Measurements from ENCODE around the gene IBTK. TPM values are rescaled to one million over a fixed set of nuclear protein-coding genes. Genes with fewer than 3 reads are reported as not detected.

Gene IBTK
- total RNA-seq, 4 donors from 2014 or later = 29.1 to 50.7 (median 34.2) TPM

DNA sequence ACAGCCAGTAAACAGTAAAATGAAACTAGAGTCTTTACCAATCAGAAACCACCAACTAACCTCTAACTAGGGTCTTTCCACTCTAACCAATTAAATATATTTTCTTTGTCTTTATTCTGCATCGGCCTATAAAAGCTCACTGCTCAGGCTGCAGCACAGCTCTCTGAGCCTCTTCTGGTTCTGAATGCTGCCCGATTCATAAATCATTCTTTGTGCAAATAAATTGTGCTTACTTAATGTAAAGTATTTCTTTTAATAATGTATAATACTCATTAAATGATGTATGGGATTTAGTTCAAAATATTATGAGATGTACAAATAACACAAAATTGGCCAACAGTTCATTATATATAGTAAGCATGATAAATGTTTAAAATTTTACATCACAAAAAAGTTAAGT is 7.9 kb downstream of the IBTK start:
- TF ChIP-seq, protein P1, sequence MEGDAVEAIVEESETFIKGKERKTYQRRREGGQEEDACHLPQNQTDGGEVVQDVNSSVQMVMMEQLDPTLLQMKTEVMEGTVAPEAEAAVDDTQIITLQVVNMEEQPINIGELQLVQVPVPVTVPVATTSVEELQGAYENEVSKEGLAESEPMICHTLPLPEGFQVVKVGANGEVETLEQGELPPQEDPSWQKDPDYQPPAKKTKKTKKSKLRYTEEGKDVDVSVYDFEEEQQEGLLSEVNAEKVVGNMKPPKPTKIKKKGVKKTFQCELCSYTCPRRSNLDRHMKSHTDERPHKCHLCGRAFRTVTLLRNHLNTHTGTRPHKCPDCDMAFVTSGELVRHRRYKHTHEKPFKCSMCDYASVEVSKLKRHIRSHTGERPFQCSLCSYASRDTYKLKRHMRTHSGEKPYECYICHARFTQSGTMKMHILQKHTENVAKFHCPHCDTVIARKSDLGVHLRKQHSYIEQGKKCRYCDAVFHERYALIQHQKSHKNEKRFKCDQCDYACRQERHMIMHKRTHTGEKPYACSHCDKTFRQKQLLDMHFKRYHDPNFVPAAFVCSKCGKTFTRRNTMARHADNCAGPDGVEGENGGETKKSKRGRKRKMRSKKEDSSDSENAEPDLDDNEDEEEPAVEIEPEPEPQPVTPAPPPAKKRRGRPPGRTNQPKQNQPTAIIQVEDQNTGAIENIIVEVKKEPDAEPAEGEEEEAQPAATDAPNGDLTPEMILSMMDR (IDR thresholded peaks at IDR 0.05; ENCODE audit: low read depth) = no peak

DNA sequence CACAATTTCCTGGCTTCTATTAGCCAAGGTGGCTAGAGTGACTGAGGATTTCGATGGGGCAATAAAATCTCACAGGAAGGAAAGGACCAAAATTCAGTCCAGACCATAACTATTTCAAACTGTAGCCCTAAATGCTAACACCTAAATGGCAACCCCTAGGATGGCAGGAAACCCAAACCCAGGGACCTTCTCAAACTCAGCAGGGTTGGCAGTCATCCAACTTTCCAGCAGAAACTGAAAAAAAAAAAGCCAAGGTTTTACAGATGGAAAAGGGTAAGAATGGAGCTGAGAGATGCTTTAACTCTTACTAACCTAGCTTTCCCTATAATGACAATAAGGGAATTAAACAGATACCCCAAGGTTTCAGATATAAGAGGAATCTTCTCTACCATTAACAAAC is 10.5 kb downstream of the IBTK start:
- TF ChIP-seq, protein P1 (IDR thresholded peaks at IDR 0.05; ENCODE audit: low read depth) = no peak

DNA sequence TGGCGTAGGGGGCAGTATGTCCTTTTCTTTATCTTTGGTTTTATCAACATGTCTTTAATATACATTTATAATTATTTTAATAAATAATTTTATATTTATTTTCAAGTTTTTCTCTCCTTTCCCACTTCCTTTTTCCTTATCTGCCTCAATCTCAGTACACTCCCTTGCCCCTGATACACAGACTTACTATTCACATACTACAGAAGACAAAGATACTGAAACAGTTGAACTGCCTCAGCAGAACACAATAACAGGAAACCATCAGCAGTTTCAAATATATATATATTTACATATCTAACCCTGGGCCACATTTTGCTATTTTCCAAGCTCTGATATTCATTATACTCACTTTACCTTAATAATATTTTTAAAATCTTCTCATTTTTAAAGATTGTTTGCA is 19.8 kb downstream of the IBTK start:
- TF ChIP-seq, protein P1 (IDR thresholded peaks at IDR 0.05; ENCODE audit: low read depth) = no peak

DNA sequence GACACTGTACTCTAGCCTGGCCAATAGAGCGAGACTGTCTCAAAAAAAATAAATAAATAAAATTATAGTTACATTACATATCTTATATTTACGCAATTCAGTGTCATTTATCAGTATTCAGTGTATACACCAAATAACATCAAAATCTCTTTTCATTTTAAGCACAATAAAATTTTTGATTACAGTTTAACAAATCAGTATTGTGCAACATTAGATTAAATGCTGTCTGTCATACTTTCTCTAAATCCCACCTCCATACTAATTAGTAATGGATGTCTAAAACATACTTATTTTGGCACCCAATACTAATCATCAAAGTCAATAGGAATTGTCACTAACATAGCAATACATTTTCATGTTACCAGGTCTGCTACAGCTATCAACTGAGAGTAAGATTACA is 27.4 kb downstream of the IBTK start:
- TF ChIP-seq, protein P1 (IDR thresholded peaks at IDR 0.05; ENCODE audit: low read depth) = no peak

DNA sequence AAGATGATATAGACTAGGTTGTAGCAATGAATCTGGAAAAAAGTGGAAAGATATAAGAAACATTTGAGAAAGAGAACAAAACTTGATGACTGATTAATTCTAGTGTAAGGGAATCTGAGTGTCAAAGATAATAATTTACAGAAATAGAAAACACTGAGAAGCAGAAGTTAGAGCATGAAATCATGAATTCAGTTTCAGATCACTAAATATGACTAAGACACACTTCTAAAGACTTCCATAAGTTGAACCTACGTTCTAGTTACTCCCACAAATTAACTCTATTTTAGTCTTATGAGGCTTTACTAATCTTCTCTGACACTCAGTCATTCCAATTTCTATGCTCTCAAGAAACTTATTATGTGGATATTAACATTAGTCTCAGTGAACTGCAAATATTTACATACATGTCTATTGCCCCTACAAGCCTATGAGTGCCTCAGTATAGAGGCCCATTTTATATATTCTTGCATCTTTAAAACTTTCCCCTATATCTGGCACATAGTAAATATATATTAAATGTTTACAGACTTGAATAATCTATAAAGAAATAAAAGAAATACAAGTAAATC is 30.4 kb downstream of the IBTK start:
- TF ChIP-seq, protein P1 (IDR thresholded peaks at IDR 0.05; ENCODE audit: low read depth) = no peak

DNA sequence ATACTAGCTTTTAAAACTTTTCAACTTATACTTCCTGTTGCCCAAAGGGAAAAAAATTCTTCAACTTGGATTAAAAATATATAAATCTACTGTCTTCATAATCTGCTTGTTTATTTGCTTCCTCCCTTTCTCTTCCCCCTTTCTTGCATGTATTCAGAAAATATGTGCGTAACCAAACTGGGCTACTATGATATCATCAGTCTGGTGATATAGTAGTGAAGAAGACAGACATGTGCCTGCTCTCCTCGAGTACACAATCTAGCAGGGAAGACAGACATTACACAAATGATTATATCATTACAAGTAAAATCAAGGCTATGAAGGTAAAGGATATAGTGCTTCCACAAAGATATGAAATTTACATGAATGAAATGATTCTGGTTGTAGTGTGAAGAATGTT is 31.0 kb downstream of the IBTK start:
- TF ChIP-seq, protein P1 (IDR thresholded peaks at IDR 0.05; ENCODE audit: low read depth) = no peak

DNA sequence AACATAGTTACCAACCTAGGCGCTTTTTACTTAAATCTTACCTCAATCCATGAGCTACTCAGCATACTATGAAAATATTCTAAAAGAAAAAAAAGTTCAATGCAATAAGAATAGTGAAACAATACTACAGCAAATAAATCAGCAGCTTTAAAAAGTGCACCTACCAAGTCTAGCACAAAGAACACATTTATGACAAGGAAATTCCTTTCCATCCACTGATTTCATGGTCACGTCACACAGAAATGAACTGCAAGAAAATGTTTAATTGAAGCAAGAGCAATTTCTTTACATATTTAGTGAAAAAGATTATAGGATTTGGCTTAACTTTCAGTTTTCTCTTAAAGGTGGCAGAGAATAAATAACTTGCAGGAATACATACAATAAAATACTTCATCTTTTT is 36.2 kb downstream of the IBTK start:
- TF ChIP-seq, protein P1 (IDR thresholded peaks at IDR 0.05; ENCODE audit: low read depth) = no peak
